Uterus (tissue), 2 donors: ENCODE measurements around the gene CXCR6.

Source experiments
- CTCF ChIP-seq, 4 experiments: fragments of 200-600 bp in 2 of 4; fragments of 450-650 bp in 2 of 4; sonication (generic) in 2 of 4; IDR thresholded peaks; one replicate each; pipeline ENCODE4 v1.5.1; 2016 to 2019; ENCODE audit warnings: antibody characterized with exemption in 4 of 4, mild to moderate bottlenecking in 2 of 4, moderate library complexity in 1 of 4
- POLR2A ChIP-seq, 2 donors: fragments of 450-650 bp; IDR thresholded peaks; one replicate each; pipeline ENCODE4 v1.6.1; 2016; ENCODE audit warnings: antibody characterized with exemption in 2 of 2, mild to moderate bottlenecking in 1 of 2, moderate library complexity in 1 of 2

DNA sequence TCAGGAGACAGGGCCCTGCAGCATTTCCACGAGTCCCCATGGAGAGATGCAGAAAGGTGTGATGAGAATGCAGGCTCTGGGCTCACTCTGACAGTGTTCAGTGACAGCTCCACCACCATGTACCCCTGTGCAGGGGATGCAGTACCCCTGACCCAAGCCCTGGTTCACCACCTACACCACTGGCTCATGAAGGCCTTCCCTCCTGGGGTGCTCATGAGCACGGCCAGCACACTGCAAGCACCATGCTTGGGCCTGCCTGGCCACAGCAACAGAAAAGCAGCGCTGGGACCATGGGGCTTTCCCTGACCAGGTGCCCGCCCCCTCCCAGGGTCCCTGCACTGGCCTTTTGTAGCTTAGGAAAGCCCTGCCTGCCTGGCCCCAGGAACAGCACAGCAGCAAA, 6.2 kb downstream of the CXCR6 start:
- TF ChIP-seq CTCF (IDR thresholded peaks at IDR 0.05), result no peak
- TF ChIP-seq POLR2A (IDR thresholded peaks at IDR 0.05), result no peak
